Heart left ventricle (tissue), 16 donors: Measurements from ENCODE around the gene HDAC4. TPM values are rescaled to one million over a fixed set of nuclear protein-coding genes. Genes with fewer than 3 reads are reported as not detected.
A peak's percentile ranks its signal among the peaks of the same experiment; 100 is the strongest.

Source experiments
- ATAC-seq, 4 donors: fragments of 200-7000 bp; cut with Tn5 transposase; one replicate each; pipeline ENCODE4 v1.9.1; 2020 to 2022; ENCODE audit warnings: moderate library complexity in 4 of 4, mild to moderate bottlenecking in 3 of 4, moderate number of reproducible peaks in 1 of 4
- DNase-seq, 5 donors: peaks; one replicate each; pipeline ENCODE4 v3.0.0-alpha.2; 2020
- H3K27ac ChIP-seq, 12 donors: fragments of 200-600 bp; sonication (generic) in 4 of 12; one replicate each; pipeline versions ENCODE4 v1.5.0 to v1.8.0; 2016 to 2022; ENCODE audit warnings: mild to moderate bottlenecking in 2 of 12
- H3K27me3 ChIP-seq, 9 donors: fragments of 200-600 bp; sonication (generic) in 2 of 9; one replicate each; pipeline versions ENCODE4 v1.5.1 to v1.8.0; 2016 to 2022; ENCODE audit warnings: mild to moderate bottlenecking in 3 of 9
- H3K36me3 ChIP-seq, 9 donors: fragments of 200-600 bp; sonication (generic) in 2 of 9; one replicate each; pipeline versions ENCODE4 v1.5.0 to v1.8.0; 2018 to 2022; ENCODE audit warnings: mild to moderate bottlenecking in 2 of 9
- H3K4me1 ChIP-seq, 12 donors: fragments of 200-600 bp; sonication (generic) in 4 of 12; one replicate each; pipeline versions ENCODE4 v1.5.0 to v1.8.0; 2016 to 2022; ENCODE audit warnings: mild to moderate bottlenecking in 3 of 12
- H3K4me3 ChIP-seq, 12 donors: fragments of 200-600 bp; sonication (generic) in 4 of 12; one replicate each; pipeline versions ENCODE4 v1.5.0 to v1.8.0; 2017 to 2022; ENCODE audit warnings: mild to moderate bottlenecking in 9 of 12, moderate library complexity in 4 of 12
- H3K9me3 ChIP-seq, 12 donors: fragments of 200-600 bp; sonication (generic) in 4 of 12; one replicate each; pipeline versions ENCODE4 v1.5.0 to v1.8.0; 2016 to 2022; ENCODE audit warnings: mild to moderate bottlenecking in 1 of 12
- POLR2A ChIP-seq, 2 donors: fragments of 450-650 bp; IDR thresholded peaks; one replicate each; pipeline ENCODE4 v1.6.1; 2017; ENCODE audit warnings: antibody characterized with exemption in 2 of 2, mild to moderate bottlenecking in 2 of 2, moderate library complexity in 2 of 2
- WGBS, 4 donors: extraction: QIAGEN DNeasy Blood & Tissue Kit in 2 of 4; methylation state at CpG; one replicate each; pipeline versions ENCODE4 v1.1.5 to v1.1.7; 2013 to 2018; 5-methylcytosine and 5-hydroxymethylcytosine counted together
- intact Hi-C, 10 donors: fragments of 100-400 bp; cut with DNase I; formaldehyde crosslinking; loops; one replicate each; pipeline versions ENCODE4 v1.11.1 to v1.14.2; 2022
- polyA plus RNA-seq, 2 donors: library from polyadenylated mRNA; stranded (reverse); fragments of 200-250 nt; gene quantifications; one replicate each; pipeline ENCODE4 v1.2.3, GENCODE V29; 2013
- total RNA-seq, 9 donors: library from RNA; depleted of rRNA in 2 of 9; stranded (reverse); fragments of >200 nt in 2 of 9; fragmentation: NEBNext Ultra II Directional in 3 of 9; extraction: Animal tissue kit (Norgen Biotek cat#: 25700) in 3 of 9; gene quantifications; one replicate each; pipeline versions ENCODE4 v1.1.0 to v1.2.4, GENCODE V29; 2016 to 2023
- TF ChIP-seq, protein P1 (sequence below), 12 donors: fragments of 200-600 bp; sonication (generic) in 4 of 12; IDR thresholded peaks; one replicate each; pipeline versions ENCODE4 v1.5.0 to v1.8.0; 2018 to 2022; ENCODE audit warnings: antibody characterized with exemption in 12 of 12, mild to moderate bottlenecking in 5 of 12
- donor health status: ischemic (EF 13 %, LVEDD 7.1; RV severe dilation, severe dysfunction).
- donor health status: healthy with polysubstance abuse.
- donor health status: DM: no; HTN: yes; CAD: no.
- donor health status: DM: no; HTN: no; CAD: no.
- donor health status: ischemic (EF 25% LVEDD 6.9; RV normal size, moderate dysfunction).
- donor health status: ischemic (EF 25% LVEDD 5.7; RV mildly dilated, moderate dysfunction).
- donor health status: healthy.
- donor health status: DM: yes; HTN: yes; CAD: no.
- donor health status: ischemic (EF 35%, LVEDD 5.7; RV mildly dilated, moderate dysfunction).
- donor health status: nonischemic (EF 11% LVEDD 7.7; RV severe dilation, severe dysfunction).
- donor health status: DM: yes; HTN: yes; CAD: no.
- donor health status: PGD.
- donor health status: ischemic (EF 29% LVEDD 5.4; RV normal size, mild dysfunction).
- donor health status: nonischemic (EF 23%, LVEDD 6.1; RV moderate dilation, normal function).

HDAC4 gene
- total and polyA plus RNA-seq, 11 donors: 13.9 to 37.6 (median 27.5) TPM

DNA sequence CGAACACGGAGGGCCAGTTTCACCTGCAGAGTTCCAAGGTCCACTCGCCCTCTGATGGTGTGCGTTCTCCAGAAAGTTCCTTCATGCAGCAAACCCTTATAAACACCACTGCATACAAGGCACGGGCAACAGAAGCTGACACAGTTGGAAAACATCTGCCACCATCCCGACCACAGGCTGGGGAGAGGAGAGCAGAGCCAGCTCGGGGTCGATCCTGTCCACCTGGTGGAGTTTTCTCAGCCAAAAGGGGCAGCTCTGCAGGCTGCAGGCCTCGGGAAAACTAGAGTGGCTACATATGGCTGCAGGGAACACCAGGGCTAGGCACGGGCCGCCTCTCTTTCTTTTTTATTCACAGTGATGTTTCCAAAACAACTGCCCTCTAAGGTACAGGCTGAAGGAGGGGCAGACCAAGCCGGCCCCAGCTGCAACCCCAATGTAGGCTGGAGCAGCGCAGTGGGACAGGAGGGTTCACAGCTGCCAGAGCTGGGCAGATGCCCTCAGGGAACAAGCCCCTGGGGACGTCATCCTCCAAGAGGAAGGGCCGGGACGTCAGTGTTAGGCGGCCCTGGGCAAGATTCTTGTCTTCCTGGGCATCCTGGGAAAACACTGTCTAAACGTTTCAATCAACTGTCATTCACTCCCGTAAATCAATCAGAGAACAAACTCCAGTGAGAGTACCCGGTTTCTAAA lies 278.3 kb downstream of the HDAC4 start:
- TF ChIP-seq, protein P1, sequence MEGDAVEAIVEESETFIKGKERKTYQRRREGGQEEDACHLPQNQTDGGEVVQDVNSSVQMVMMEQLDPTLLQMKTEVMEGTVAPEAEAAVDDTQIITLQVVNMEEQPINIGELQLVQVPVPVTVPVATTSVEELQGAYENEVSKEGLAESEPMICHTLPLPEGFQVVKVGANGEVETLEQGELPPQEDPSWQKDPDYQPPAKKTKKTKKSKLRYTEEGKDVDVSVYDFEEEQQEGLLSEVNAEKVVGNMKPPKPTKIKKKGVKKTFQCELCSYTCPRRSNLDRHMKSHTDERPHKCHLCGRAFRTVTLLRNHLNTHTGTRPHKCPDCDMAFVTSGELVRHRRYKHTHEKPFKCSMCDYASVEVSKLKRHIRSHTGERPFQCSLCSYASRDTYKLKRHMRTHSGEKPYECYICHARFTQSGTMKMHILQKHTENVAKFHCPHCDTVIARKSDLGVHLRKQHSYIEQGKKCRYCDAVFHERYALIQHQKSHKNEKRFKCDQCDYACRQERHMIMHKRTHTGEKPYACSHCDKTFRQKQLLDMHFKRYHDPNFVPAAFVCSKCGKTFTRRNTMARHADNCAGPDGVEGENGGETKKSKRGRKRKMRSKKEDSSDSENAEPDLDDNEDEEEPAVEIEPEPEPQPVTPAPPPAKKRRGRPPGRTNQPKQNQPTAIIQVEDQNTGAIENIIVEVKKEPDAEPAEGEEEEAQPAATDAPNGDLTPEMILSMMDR (IDR thresholded peaks at IDR 0.05): no peak
- TF ChIP-seq POLR2A (IDR thresholded peaks at IDR 0.05): no peak
- ATAC-seq: no peak
- Histone ChIP-seq H3K27ac (peak overlapping the region in 11 of 12 donors; percentile 24 to 84 (median 68)), H3K36me3 (peaks cover 0 to 38% (median 31%) of the 10 kb centered on the region in 9 donors), H3K9me3 (no peaks in the 10 kb centered on the region), H3K4me3 (no peak overlapping the region), H3K4me1 (peaks cover 0 to 22% (median 7%) of the 10 kb centered on the region in 12 donors), H3K27me3 (no peaks in the 10 kb centered on the region)
- DNase-seq: peak in 1 of 5 donors; percentile 52
- intact Hi-C loops: no loop called here
- 84 to 87% (median 87%) methylated on average over 19 to 20 of the region's 20 CpGs for WGBS, 4 donors

DNA sequence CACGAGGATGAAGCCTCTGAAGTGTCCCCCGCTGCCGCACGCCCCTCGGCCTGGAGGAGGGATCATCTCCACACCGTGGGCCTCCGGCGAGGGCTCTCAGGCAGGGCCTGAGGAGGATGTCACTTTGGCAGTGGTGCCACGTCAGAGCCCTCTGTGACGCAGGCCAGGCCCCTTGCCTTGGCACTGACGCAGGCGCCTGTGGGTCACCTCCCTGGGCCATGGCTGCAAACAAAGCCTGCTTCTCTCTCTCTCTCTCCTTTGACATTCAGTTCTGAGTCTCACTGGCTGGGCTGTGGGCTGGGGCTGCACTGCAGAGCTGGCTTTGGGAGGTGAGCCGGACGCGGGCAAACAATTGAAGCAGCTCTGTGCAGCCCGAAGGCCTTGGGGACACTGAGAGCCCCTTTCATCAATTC lies 279.2 kb downstream of the HDAC4 start:
- DNase-seq (peak; percentile 42 to 86 (median 57)), ATAC-seq (peak; percentile 38 to 87 (median 78))
- Histone ChIP-seq H3K36me3 (peaks cover 0 to 31% (median 26%) of the 10 kb centered on the region in 9 donors), H3K4me3 (no peak overlapping the region), H3K9me3 (no peaks in the 10 kb centered on the region), H3K27ac (peak overlapping the region in 11 of 12 donors; percentile 65 to 85 (median 77)), H3K4me1 (peaks cover 0 to 21% (median 7%) of the 10 kb centered on the region in 12 donors), H3K27me3 (no peaks in the 10 kb centered on the region)
- intact Hi-C loops: no loop called here
- TF ChIP-seq, protein P1 (IDR thresholded peaks at IDR 0.05): no peak
- TF ChIP-seq POLR2A (IDR thresholded peaks at IDR 0.05): no peak
- 54 to 73% (median 63%) methylated on average over 16 of the region's 16 CpGs for WGBS, 4 donors

DNA sequence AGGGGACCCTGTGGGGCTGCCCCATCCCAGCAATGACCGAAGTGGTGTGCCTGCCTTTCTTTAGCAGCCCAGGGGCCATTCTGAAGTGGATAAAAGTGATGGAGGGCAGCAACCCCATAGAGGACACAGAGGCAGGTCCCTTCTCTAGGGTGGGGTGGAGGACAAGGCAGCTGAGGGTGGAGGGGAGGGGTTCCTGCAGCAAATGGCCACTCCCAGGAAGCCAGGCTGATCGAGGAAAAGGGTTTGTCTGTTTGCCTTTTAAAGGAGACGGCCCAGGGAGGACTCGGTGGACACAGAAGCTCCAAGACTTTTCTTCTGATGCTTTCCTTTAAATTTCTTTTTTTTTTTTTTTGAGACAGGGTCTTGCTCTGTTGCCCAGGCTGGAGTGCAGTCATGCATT lies 280.2 kb downstream of the HDAC4 start:
- no peaks in the 10 kb centered on the region for H3K9me3 ChIP-seq
- intact Hi-C loops: no loop called here
- peaks cover 0 to 21% (median 17%) of the 10 kb centered on the region in 9 donors for H3K36me3 ChIP-seq
- WGBS, 4 donors: 49 to 62% (median 51%) methylated on average over 4 of the region's 4 CpGs
- H3K27ac ChIP-seq: peak overlapping the region in 10 of 12 donors; percentile 65 to 85 (median 78)
- TF ChIP-seq, protein P1 (IDR thresholded peaks at IDR 0.05): no peak
- peak in 1 of 2 donors; percentile 12 for TF ChIP-seq POLR2A (IDR thresholded peaks at IDR 0.05)
- peaks cover 0 to 21% (median 7%) of the 10 kb centered on the region in 12 donors for H3K4me1 ChIP-seq
- DNase-seq (peak in 2 of 5 donors; percentile 25 to 42), ATAC-seq (peak; percentile 14 to 72 (median 34))
- no peaks in the 10 kb centered on the region for H3K27me3 ChIP-seq
- no peak overlapping the region for H3K4me3 ChIP-seq

DNA sequence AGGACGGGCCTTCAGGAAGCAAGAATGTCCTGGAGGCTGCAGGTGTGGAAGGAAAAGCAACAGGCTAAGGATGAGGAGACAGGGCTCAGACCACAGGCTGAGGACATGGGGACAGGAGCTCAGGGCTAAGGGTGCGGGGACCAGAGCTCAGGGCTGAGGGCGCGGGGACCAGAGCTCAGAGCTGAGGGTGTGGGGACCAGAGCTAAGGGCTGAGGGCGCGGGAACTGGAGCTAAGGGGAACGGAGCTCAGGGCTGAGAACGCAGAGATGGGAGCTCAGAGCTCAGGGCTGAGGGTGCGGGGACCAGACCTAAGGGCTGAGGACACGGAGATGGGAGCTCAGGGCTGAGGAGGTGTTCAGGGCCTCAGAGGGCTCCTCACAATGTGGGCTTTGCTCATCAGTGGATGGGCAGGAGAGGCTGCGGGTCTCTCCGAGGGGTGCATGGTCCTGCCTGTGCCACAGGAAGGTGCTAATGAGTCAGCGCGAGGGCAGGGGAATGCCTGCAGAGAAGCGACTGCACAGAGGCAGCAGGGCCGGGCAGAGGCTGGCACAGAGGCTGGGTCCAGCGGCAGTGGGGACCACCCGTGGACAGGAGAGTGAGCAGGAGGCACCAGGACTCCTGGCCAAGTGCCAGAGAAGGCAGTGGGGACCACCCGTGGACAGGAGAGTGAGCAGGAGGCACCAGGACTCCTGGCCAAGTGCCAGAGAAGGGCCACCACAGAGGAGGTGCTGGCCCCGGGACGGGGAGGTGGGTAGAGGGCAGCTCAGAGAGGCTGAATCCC lies 281.3 kb downstream of the HDAC4 start:
- Histone ChIP-seq H3K4me1 (peaks cover 0 to 30% (median 11%) of the 10 kb centered on the region in 12 donors), H3K27me3 (no peaks in the 10 kb centered on the region), H3K9me3 (no peaks in the 10 kb centered on the region), H3K27ac (peak overlapping the region in 6 of 12 donors; percentile 14 to 39 (median 23)), H3K4me3 (no peak overlapping the region), H3K36me3 (peaks cover 0 to 11% (median 7%) of the 10 kb centered on the region in 9 donors)
- TF ChIP-seq, protein P1 (IDR thresholded peaks at IDR 0.05): no peak
- TF ChIP-seq POLR2A (IDR thresholded peaks at IDR 0.05): no peak
- DNase-seq (peak in 1 of 5 donors; percentile 52), ATAC-seq (no peak)
- 84 to 94% (median 93%) methylated on average over 18 to 21 of the region's 21 CpGs for WGBS, 4 donors
- intact Hi-C loops: no loop called here
